ENCODE data around the gene AGTRAP. TPM values are rescaled to one million over a fixed set of nuclear protein-coding genes. Genes with fewer than 3 reads are reported as not detected.
A peak's percentile ranks its signal among the peaks of the same experiment; 100 is the strongest.

Gene AGTRAP
- total and polyA plus RNA-seq, 9 of the 15 experiments (the other 6 are each of a cell fraction or from before 2014, with no cell fraction given) = 26.8 to 105 (median 57.5) TPM

DNA sequence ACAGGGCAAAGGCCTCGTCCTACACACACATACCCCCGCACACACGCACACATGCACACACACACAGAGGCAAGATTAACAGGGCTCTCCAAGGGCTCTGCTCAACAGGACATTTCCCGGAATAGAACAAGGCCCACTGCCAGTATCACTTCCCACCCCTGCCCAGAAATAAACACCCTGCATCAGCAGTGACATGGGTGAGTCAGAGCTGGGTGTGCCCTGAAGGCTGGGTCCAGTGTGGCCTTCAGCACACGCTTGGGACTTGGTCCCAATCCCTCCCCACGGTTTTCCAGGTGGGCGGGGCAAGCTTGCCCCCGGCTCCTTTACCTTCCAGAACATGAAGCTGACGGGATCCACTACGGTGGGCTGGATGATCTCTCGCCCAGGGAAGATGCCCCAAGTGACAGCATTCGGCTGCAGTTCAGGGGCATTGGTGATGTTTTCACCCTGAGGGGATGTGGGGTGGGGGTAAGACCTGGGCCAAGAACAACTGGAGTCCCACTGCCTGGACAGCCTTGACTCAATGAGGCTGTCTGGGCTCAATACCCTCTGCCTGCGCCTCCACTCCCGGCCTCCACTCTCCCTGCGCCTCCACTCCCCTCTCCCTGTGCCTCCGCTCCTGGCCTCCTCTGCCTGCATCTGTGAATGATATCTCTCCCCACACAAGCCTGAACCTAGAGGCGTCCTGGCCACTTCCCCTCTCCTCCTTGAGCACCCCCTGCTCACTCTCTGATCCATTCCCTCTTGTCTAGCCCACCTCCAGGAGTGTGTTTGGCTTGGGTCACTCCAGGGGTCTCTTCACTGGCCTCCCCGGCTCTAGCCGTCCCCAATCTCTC, 55.2 kb downstream of the AGTRAP start (continued):
- TF ChIP-seq MAFK (IDR thresholded peaks at IDR 0.05; ENCODE audit: low read length) (peak; percentile 45; the same call in 1 of the 2 replicates), PML (IDR thresholded peaks at IDR 0.05; ENCODE audit: low read length) (0 out of 2 replicates have a peak, but pooled peaks have one; percentile 33), HES1 (IDR thresholded peaks at IDR 0.05; ENCODE audit: low read depth) (no peak), TBL1XR1 (IDR thresholded peaks at IDR 0.05; ENCODE audit: low read length in 2 of 2) (peak in 1 of 2 experiments; percentile 51; a peak in 1 of 4 replicates), CXXC5 (CRISPR knock-in tag; IDR thresholded peaks at IDR 0.05) (peak; percentile 36; the same call in 1 of the 2 replicates), NCOA1 (IDR thresholded peaks at IDR 0.05; ENCODE audit: low read depth) (no peak; the same call in 1 of the 2 replicates), KHSRP (IDR thresholded peaks at IDR 0.05) (no peak), HDAC6 (IDR thresholded peaks at IDR 0.05; ENCODE audit: low read depth, low read length) (no peak), ETV1 (tag; conservative IDR thresholded peaks at IDR 0.05; ENCODE audit: low read depth) (no peak), MAFG (tag; conservative IDR thresholded peaks at IDR 0.05) (peak; percentile 48; the same call in 1 of the 2 replicates), POLR2AphosphoS2 (IDR thresholded peaks at IDR 0.05; ENCODE audit: low read length) (no peak), TRIM28 (IDR thresholded peaks at IDR 0.05) (no peak), ETV5 (CRISPR knock-in tag; IDR thresholded peaks at IDR 0.05; ENCODE audit: low read depth) (no peak; the same call in 1 of the 2 replicates), ZNF696 (CRISPR knock-in tag; conservative IDR thresholded peaks at IDR 0.05) (no peak), SMARCA5 (IDR thresholded peaks at IDR 0.05) (peak; percentile 84; the same call in 1 of the 2 replicates), PHF21A (IDR thresholded peaks at IDR 0.05; ENCODE audit: borderline replicate concordance, low read depth) (peak; percentile 46; the same call in 1 of the 2 replicates), ZNF717 (CRISPR knock-in tag; IDR thresholded peaks at IDR 0.05) (no peak), ZNF384 (IDR thresholded peaks at IDR 0.05; ENCODE audit: low read depth, low read length) (no peak), PRMT5 (CRISPR knock-in tag; IDR thresholded peaks at IDR 0.05) (no peak), CCNT2 (IDR thresholded peaks at IDR 0.05; ENCODE audit: borderline replicate concordance, extremely low read depth, insufficient read length, low read depth, low read length) (peak; percentile 30), SAFB2 (IDR thresholded peaks at IDR 0.05; ENCODE audit: borderline replicate concordance, low read depth, low read length, severe bottlenecking) (no peak), ZNF780A (CRISPR knock-in tag; IDR thresholded peaks at IDR 0.05) (no peak), MYC (IDR thresholded peaks at IDR 0.05; ENCODE audit: low read depth, low read length) (0 out of 2 replicates have a peak, but pooled peaks have one; percentile 19), MYC (CRISPR knock-in tag; IDR thresholded peaks at IDR 0.05; ENCODE audit: borderline replicate concordance, low read depth) (no peak), FOXA1 (IDR thresholded peaks at IDR 0.05; ENCODE audit: borderline replicate concordance) (no peak), TCF7 (IDR thresholded peaks at IDR 0.05; ENCODE audit: borderline replicate concordance) (no peak)
- TF ChIP-seq, protein P1, sequence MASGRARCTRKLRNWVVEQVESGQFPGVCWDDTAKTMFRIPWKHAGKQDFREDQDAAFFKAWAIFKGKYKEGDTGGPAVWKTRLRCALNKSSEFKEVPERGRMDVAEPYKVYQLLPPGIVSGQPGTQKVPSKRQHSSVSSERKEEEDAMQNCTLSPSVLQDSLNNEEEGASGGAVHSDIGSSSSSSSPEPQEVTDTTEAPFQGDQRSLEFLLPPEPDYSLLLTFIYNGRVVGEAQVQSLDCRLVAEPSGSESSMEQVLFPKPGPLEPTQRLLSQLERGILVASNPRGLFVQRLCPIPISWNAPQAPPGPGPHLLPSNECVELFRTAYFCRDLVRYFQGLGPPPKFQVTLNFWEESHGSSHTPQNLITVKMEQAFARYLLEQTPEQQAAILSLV (tag; IDR thresholded peaks at IDR 0.05) = no peak
- TF ChIP-seq, protein P2, sequence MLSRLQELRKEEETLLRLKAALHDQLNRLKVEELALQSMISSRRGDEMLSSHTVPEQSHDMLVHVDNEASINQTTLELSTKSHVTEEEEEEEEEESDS (CRISPR knock-in tag; IDR thresholded peaks at IDR 0.05) = no peak
- TF ChIP-seq, protein P3, sequence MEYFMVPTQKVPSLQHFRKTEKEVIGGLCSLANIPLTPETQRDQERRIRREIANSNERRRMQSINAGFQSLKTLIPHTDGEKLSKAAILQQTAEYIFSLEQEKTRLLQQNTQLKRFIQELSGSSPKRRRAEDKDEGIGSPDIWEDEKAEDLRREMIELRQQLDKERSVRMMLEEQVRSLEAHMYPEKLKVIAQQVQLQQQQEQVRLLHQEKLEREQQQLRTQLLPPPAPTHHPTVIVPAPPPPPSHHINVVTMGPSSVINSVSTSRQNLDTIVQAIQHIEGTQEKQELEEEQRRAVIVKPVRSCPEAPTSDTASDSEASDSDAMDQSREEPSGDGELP (CRISPR knock-in tag; IDR thresholded peaks at IDR 0.05; ENCODE audit: borderline replicate concordance) = 0 out of 2 replicates have a peak, but pooled peaks have one; percentile 32
